Esophagus muscularis mucosa (tissue), 4 donors: ENCODE results near the gene BPTF. TPM values are rescaled to one million over a fixed set of nuclear protein-coding genes. Genes with fewer than 3 reads are reported as not detected.
"Not testable (repeated sequence)": the region's sequence is repeated elsewhere in the genome, so short reads cannot be mapped to it uniquely, and the experiment has no call there.

Experiments
- DNase-seq: peaks from one replicate; pipeline ENCODE4 v3.0.0-alpha.2; 2017; ENCODE audit errors: extremely low spot score
- H3K27ac ChIP-seq, 4 donors: fragments of 200-600 bp; sonication (generic); replicated peaks in 1 of 4; 1 replicate in 3 of 4; 2 replicates in 1 of 4; pipeline ENCODE4 v1.5.1; 2016 to 2019; ENCODE audit warnings: mild to moderate bottlenecking in 1 of 4
- H3K27me3 ChIP-seq, 4 donors: fragments of 200-600 bp; sonication (generic); one replicate each; pipeline versions ENCODE4 v1.5.1 to v1.6.0; 2016 to 2019
- H3K36me3 ChIP-seq, 4 donors: fragments of 200-600 bp; sonication (generic); one replicate each; pipeline ENCODE4 v1.5.1; 2016 to 2019
- H3K4me1 ChIP-seq, 4 donors: fragments of 200-600 bp; sonication (generic); one replicate each; pipeline ENCODE4 v1.5.1; 2016 to 2019
- H3K4me3 ChIP-seq, 4 donors: fragments of 200-600 bp; sonication (generic); 1 replicate in 2 of 4; 2 replicates in 2 of 4; pipeline ENCODE4 v1.5.1; 2016 to 2019; ENCODE audit warnings: mild to moderate bottlenecking in 4 of 4, moderate library complexity in 1 of 4
- H3K9me3 ChIP-seq, 4 donors: fragments of 200-600 bp; sonication (generic); 1 replicate in 3 of 4; 2 replicates in 1 of 4; pipeline ENCODE4 v1.5.1; 2016 to 2019
- CTCF ChIP-seq, 3 experiments: fragments of 200-600 bp in 2 of 3; fragments of 450-650 bp in 1 of 3; sonication (generic) in 2 of 3; IDR thresholded peaks; one replicate each; pipeline ENCODE4 v1.5.1; 2017 to 2019; ENCODE audit warnings: antibody characterized with exemption in 3 of 3, mild to moderate bottlenecking in 2 of 3, moderate library complexity in 1 of 3
- EP300 ChIP-seq: sonication (generic); formaldehyde crosslinking; IDR thresholded peaks from one replicate; pipeline ENCODE4 v1.6.1; 2017; ENCODE audit warnings: antibody characterized with exemption
- POLR2A ChIP-seq: fragments of 450-650 bp; IDR thresholded peaks from one replicate; pipeline ENCODE4 v1.6.1; 2017; ENCODE audit warnings: antibody characterized with exemption, moderate library complexity, mild to moderate bottlenecking, low read depth
- POLR2AphosphoS5 ChIP-seq, 2 donors: sonication (generic); formaldehyde crosslinking; IDR thresholded peaks; one replicate each; pipeline ENCODE4 v1.6.1; 2017; ENCODE audit warnings: antibody characterized with exemption in 2 of 2
- WGBS: methylation state at CpG from one replicate; pipeline ENCODE4 v1.1.5; 2018; 5-methylcytosine and 5-hydroxymethylcytosine counted together
- intact Hi-C: fragments of 100-400 bp; cut with DNase I; formaldehyde crosslinking; loops from one replicate; pipeline ENCODE4 v1.15.1; 2023
- total RNA-seq, 4 donors: library from RNA; depleted of rRNA; stranded (reverse); fragments of >200 nt; gene quantifications; one replicate each; pipeline versions ENCODE4 v1.1.0 to v1.2.1, GENCODE V29; 2016

Gene BPTF
- total RNA-seq, 4 donors from 2014 or later, result 60.3 to 77.7 (median 74.2) TPM

GRCh38 chr17:67813803-67814180 lies 11.5 kb upstream of the BPTF start:
- Histone ChIP-seq H3K36me3 (no peaks in the 10 kb centered on the region), H3K4me1 (no peaks in the 10 kb centered on the region), H3K27me3 (no peaks in the 10 kb centered on the region), H3K27ac (no peak overlapping the region), H3K4me3 (no peak overlapping the region), H3K9me3 (no peaks in the 10 kb centered on the region)
- TF ChIP-seq CTCF (IDR thresholded peaks at IDR 0.05) (no peak), EP300 (no peak), POLR2AphosphoS5 (IDR thresholded peaks at IDR 0.05) (no peak), POLR2A (no peak)
- WGBS, result 89% methylated on average over 5 of the region's 5 CpGs
- intact Hi-C loops, result no loop called here
- DNase-seq, result no peak

DNA sequence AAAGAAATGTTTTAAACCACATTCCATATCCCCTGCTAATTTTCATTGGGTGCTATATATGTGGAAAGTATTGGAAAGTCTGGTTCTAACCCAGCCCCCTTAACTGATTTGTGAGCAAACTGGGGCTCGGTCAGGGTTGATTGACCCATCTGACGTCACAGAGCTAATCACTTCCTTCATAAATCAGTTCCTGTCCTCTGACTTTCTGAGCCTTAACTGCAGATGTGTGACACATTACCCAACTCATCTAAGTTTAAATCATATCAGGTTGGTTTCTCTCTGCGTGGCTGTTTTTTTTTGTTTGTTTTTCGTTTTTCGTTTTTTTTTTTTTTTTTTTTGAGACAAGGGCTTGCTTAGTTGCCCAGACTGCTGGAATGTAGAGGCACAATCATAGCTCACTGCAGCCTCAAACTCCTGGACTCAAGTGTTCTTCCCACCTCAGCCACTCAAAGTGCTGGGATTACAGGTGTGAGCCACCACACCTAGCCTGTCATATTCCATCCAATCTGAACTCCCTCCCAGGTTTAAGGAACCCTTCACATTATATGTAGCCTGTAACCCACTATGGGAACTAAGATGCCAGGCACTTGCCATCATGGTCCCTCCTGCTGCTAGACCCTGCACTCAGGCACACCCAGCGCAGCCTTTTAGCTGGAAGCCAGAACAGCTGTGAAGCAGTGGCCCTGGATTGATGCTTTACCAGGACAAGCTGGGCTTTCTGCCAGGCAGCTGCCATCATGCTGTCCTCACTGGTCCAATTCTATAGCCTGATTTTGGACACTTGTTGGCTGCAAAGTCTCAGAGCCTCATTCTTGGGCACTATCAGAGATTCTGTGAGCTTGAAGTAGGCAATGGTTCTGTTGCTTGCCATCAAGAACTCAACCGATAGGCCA lies 6.9 kb upstream of the BPTF start:
- Histone ChIP-seq H3K4me3 (no peak overlapping the region), H3K36me3 (no peaks in the 10 kb centered on the region), H3K9me3 (no peaks in the 10 kb centered on the region), H3K4me1 (no peaks in the 10 kb centered on the region), H3K27ac (no peak overlapping the region), H3K27me3 (no peaks in the 10 kb centered on the region)
- DNase-seq, result no peak
- WGBS, result 77% methylated on average over 7 of the region's 7 CpGs
- intact Hi-C loops, result no loop called here
- TF ChIP-seq CTCF (IDR thresholded peaks at IDR 0.05) (no peak), POLR2A (no peak), POLR2AphosphoS5 (IDR thresholded peaks at IDR 0.05) (no peak), EP300 (no peak)

DNA sequence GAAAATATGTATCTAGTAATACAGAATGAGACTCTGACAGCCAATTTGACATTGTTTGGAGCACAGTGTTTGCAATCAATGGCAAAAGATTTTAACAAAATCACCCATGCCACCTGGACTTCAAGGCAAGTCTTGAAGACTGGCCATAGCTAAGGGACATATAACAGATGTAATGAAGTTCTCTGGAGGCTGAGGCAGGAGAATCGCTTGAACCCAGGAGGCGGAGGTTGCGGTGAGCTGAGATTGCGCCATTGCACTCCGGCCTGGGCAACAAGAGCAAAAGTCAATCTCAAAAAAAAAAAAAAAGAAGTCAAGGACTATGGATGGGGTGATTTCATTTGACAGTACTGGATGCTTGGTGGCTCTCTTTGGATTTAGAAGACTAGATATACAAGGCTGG lies 5.6 kb upstream of the BPTF start:
- H3K27me3 ChIP-seq, result no peaks in the 10 kb centered on the region
- intact Hi-C loops, result loop anchor here (5.0 kb wide), 1 partner anchor 452 kb away; the partner anchor contains the start of gene PSMD12
- H3K36me3 ChIP-seq, result no peaks in the 10 kb centered on the region
- H3K4me3 ChIP-seq, result no peak overlapping the region
- no peaks in the 10 kb centered on the region for H3K9me3 ChIP-seq
- peak; percentile 14 for DNase-seq
- H3K27ac ChIP-seq, result no peak overlapping the region
- TF ChIP-seq EP300 (no peak), CTCF (IDR thresholded peaks at IDR 0.05) (no peak), POLR2A (no peak), POLR2AphosphoS5 (IDR thresholded peaks at IDR 0.05) (no peak)
- H3K4me1 ChIP-seq, result peaks cover 0 to 6% (median 4%) of the 10 kb centered on the region in 4 donors
- WGBS, result 92% methylated on average over 5 of the region's 5 CpGs

- intact Hi-C loops, result loop anchor here (5.0 kb wide), 1 partner anchor 455 kb away; the partner anchor contains the start of gene PSMD12
- H3K4me3 ChIP-seq, result no peak overlapping the region
- H3K9me3 ChIP-seq, result no peaks in the 10 kb centered on the region
- no peak overlapping the region for H3K27ac ChIP-seq
- H3K27me3 ChIP-seq, result no peaks in the 10 kb centered on the region
- H3K4me1 ChIP-seq, result peaks cover 0 to 14% (median 9%) of the 10 kb centered on the region in 4 donors
- H3K36me3 ChIP-seq, result no peaks in the 10 kb centered on the region
- TF ChIP-seq CTCF (IDR thresholded peaks at IDR 0.05), result no peak
- TF ChIP-seq EP300, result no peak
- TF ChIP-seq POLR2A, result no peak
- no peak for TF ChIP-seq POLR2AphosphoS5 (IDR thresholded peaks at IDR 0.05)
- peak; percentile 39 for DNase-seq
- WGBS, result 89% methylated on average over 12 of the region's 12 CpGs
Measured at GRCh38 chr17:67821871-67822367, 3.4 kb upstream of the BPTF start.

DNA sequence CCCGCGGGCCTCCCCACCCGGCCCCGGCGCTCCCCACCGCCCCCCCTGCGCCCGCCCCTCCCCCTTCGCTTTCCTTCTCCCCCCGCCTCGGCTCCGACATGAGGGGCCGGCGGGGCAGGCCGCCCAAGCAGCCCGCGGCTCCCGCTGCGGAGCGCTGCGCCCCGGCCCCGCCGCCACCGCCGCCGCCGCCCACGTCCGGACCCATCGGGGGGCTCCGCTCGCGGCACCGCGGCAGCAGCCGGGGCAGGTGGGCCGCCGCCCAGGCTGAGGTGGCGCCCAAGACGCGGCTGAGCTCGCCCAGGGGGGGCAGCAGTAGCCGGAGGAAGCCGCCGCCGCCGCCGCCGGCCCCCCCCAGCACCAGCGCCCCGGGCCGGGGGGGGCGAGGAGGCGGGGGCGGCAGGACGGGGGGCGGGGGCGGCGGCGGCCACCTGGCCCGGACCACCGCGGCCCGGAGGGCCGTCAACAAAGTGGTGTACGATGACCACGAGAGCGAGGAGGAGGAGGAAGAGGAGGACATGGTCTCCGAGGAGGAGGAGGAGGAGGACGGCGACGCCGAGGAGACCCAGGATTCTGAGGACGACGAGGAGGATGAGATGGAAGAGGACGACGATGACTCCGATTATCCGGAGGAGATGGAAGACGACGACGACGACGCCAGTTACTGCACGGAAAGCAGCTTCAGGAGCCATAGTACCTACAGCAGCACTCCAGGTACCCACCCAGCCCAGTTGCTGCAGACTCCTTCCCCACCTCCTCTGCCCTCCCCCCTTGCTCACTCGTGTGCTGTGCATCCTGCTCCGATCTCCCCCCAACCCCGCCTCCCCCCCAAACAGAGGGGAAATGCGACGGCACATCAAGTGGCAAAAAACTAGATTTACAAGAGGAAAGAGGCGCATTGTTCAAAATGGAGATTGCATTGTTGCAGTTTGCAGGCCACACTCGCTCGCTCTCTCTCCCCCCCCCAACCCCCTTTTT lies 611 bp downstream of the BPTF start:
- not testable (repeated sequence) for H3K9me3 ChIP-seq, H3K36me3 ChIP-seq, DNase-seq, H3K27me3 ChIP-seq
- Histone ChIP-seq H3K27ac (peak overlapping the region; percentile 92 to 99 (median 97)), H3K4me3 (peak overlapping the region; percentile 64 to 87 (median 74)), H3K4me1 (peaks cover 35 to 54% (median 48%) of the 10 kb centered on the region in 4 donors)
- WGBS, result under 1% methylated on average over 25 of the region's 94 CpGs
- intact Hi-C loops, result loop anchor here (5.0 kb wide), 1 partner anchor 109 kb away; the partner anchor contains the start of gene NOL11
